HG02678 (cell line): ENCODE data around the gene FSD1.
"Not testable (repeated sequence)": the region's sequence is repeated elsewhere in the genome, so short reads cannot be mapped to it uniquely, and the experiment has no call there.

ENCODE experiments used
- ATAC-seq: cut with Tn5 transposase; IDR thresholded peaks from one replicate; pipeline ENCODE4 v1.9.1; 2021; ENCODE audit warnings: mild to moderate bottlenecking, moderate library complexity; ENCODE audit not compliant: unreplicated experiment

Gene FSD1

GRCh38 chr19:4284176-4284958 lies 20.0 kb upstream of the FSD1 start:
- no peak for ATAC-seq

- no peak for ATAC-seq
Measured at GRCh38 chr19:4284974-4285373, 19.4 kb upstream of the FSD1 start.

- ATAC-seq: not testable (repeated sequence)
Measured at GRCh38 chr19:4286141-4286540, 18.3 kb upstream of the FSD1 start.

- ATAC-seq: no peak
Measured at GRCh38 chr19:4288091-4288777, 16.2 kb upstream of the FSD1 start.

GRCh38 chr19:4291184-4291732 lies 13.1 kb upstream of the FSD1 start:
- no peak for ATAC-seq

- ATAC-seq: no peak
Measured at GRCh38 chr19:4292515-4292914, 11.9 kb upstream of the FSD1 start.

GRCh38 chr19:4294389-4294788 lies 10.0 kb upstream of the FSD1 start:
- no peak for ATAC-seq

GRCh38 chr19:4295972-4296771 lies 8.2 kb upstream of the FSD1 start:
- no peak for ATAC-seq

GRCh38 chr19:4297901-4298809 lies 6.2 kb upstream of the FSD1 start:
- no peak for ATAC-seq

GRCh38 chr19:4298810-4299550 lies 5.4 kb upstream of the FSD1 start:
- ATAC-seq: no peak

- no peak for ATAC-seq
Measured at GRCh38 chr19:4300589-4300988, 3.8 kb upstream of the FSD1 start.

GRCh38 chr19:4301590-4302242 lies 2.7 kb upstream of the FSD1 start:
- ATAC-seq: no peak

- ATAC-seq: no peak
Measured at GRCh38 chr19:4302243-4302640, 2.2 kb upstream of the FSD1 start, which contains the start of gene TMIGD2. Gene TMIGD2, minus strand, starts transcription at chr19:4302389. Its CDS starts 4 bp downstream, at chr19:4302385.

- ATAC-seq: no peak
Measured at GRCh38 chr19:4303819-4304537, 420 bp upstream of the FSD1 start.

GRCh38 chr19:4305257-4305612 lies 837 bp downstream of the FSD1 start:
- ATAC-seq: no peak

GRCh38 chr19:4305659-4306058 lies 1.3 kb downstream of the FSD1 start:
- ATAC-seq: no peak

- ATAC-seq: no peak
Measured at GRCh38 chr19:4310247-4311121, 6.1 kb downstream of the FSD1 start.
